Measurements from ENCODE around the gene STX11. TPM values are rescaled to one million over a fixed set of nuclear protein-coding genes. Genes with fewer than 3 reads are reported as not detected.
"Not testable (repeated sequence)": the region's sequence is repeated elsewhere in the genome, so short reads cannot be mapped to it uniquely, and the experiment has no call there.

The STX11 gene
- total and polyA plus RNA-seq, 7 donors, result 3.4 to 5.6 (median 4.3) TPM

DNA sequence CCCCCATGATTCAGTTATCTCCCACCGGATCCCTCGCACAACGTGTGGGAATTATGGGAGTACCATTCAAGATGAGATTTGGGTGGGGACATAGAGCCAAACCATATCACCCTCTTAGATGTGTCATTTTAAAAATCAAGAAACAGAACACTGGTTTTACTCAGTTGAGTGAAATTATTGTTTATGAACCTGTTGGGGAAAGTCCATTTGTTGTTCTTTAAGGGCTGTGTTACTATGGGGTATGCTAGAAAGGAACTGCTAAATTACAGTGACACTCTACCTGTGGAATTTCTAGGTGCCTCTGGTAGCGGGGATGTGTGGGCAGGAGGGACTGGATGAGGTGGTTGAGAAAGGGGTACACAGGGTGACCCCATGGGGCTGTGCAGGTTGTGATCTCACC, 28.9 kb downstream of the STX11 start:
- no peak overlapping the region for H3K27ac ChIP-seq
- no peaks in the 10 kb centered on the region for H3K27me3 ChIP-seq
- no peaks in the 10 kb centered on the region for H3K36me3 ChIP-seq
- H3K4me3 ChIP-seq, result no peak overlapping the region
- H3K9me3 ChIP-seq, result no peaks in the 10 kb centered on the region
- WGBS, 2 donors, result 92% methylated on average over 4 of the region's 4 CpGs
- H3K4me1 ChIP-seq, result no peaks in the 10 kb centered on the region
- no peak for DNase-seq
- intact Hi-C loops (cut with DNase I), result no loop called here
- no peak for TF ChIP-seq EP300 (IDR thresholded peaks at IDR 0.05)
- TF ChIP-seq POLR2A (IDR thresholded peaks at IDR 0.05), result no peak
- no peak for TF ChIP-seq POLR2AphosphoS5 (IDR thresholded peaks at IDR 0.05)
- TF ChIP-seq, protein P1, sequence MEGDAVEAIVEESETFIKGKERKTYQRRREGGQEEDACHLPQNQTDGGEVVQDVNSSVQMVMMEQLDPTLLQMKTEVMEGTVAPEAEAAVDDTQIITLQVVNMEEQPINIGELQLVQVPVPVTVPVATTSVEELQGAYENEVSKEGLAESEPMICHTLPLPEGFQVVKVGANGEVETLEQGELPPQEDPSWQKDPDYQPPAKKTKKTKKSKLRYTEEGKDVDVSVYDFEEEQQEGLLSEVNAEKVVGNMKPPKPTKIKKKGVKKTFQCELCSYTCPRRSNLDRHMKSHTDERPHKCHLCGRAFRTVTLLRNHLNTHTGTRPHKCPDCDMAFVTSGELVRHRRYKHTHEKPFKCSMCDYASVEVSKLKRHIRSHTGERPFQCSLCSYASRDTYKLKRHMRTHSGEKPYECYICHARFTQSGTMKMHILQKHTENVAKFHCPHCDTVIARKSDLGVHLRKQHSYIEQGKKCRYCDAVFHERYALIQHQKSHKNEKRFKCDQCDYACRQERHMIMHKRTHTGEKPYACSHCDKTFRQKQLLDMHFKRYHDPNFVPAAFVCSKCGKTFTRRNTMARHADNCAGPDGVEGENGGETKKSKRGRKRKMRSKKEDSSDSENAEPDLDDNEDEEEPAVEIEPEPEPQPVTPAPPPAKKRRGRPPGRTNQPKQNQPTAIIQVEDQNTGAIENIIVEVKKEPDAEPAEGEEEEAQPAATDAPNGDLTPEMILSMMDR (IDR thresholded peaks at IDR 0.05), result no peak

DNA sequence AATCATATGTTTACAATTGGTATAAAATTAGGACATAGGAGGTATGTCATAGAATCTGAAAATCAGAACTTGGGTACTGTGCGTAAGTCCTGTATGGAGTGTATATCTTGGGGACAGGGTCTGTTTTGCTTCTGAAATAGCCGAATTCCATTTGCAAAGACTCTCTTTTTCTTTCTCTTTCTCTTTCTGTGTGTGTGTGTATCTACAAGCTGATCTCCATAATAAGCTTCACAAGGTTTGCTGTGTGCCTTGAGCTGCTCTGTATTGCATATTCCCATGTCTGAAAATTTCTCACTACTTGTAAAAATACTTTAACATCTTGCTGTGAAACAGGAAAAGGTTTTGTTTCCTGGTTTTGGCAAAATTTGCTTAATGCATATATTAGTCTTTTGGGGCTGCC, 29.5 kb downstream of the STX11 start:
- intact Hi-C loops (cut with DNase I), result no loop called here
- Histone ChIP-seq H3K27ac (no peak overlapping the region), H3K9me3 (no peaks in the 10 kb centered on the region), H3K27me3 (no peaks in the 10 kb centered on the region), H3K4me1 (peaks cover 0 to 2% (median under 1%) of the 10 kb centered on the region in 4 donors), H3K36me3 (no peaks in the 10 kb centered on the region), H3K4me3 (no peak overlapping the region)
- no peak for DNase-seq
- WGBS, 2 donors, result 77 to 88% methylated on average over 2 of the region's 2 CpGs
- TF ChIP-seq EP300 (IDR thresholded peaks at IDR 0.05) (no peak), POLR2AphosphoS5 (IDR thresholded peaks at IDR 0.05) (no peak), POLR2A (IDR thresholded peaks at IDR 0.05) (no peak)
- TF ChIP-seq, protein P1 (IDR thresholded peaks at IDR 0.05), result no peak

- DNase-seq; H3K4me3 ChIP-seq; intact Hi-C loops (cut with DNase I); H3K36me3 ChIP-seq; H3K27ac ChIP-seq; H3K27me3 ChIP-seq; H3K9me3 ChIP-seq; H3K4me1 ChIP-seq: not testable (repeated sequence)
- WGBS, 2 donors, result 57 to 72% methylated on average over 1 of the region's 1 CpG
Observed at GRCh38 chr6:144180354-144180753, 30.0 kb downstream of the STX11 start.

GRCh38 chr6:144181639-144182038, 31.3 kb downstream of the STX11 start:
- intact Hi-C loops (cut with DNase I), result no loop called here

DNA sequence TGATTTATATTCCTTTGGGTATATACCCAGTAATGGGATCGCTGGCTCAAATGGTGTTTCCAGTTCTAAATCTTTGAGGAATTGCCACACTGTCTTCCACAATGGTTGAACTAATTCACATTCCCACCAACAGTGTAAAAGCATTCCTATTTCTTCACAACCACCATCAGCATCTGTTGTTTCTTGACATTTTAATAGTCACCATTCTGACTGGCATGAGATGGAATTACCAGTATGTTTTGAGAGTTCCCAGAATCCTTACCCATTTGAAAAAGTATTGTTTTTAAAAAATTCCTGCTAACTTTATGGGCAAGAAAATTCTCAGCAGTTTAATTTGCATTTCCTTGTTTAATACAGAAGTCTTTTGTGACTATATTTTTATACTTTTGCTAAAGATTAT, 33.9 kb downstream of the STX11 start:
- H3K36me3 ChIP-seq; DNase-seq; H3K27me3 ChIP-seq; H3K4me3 ChIP-seq; H3K9me3 ChIP-seq; H3K27ac ChIP-seq; intact Hi-C loops (cut with DNase I): not testable (repeated sequence)
- H3K4me1 ChIP-seq, result peaks cover 0 to 11% (median 10%) of the 10 kb centered on the region in 4 donors
- WGBS, 2 donors, result 90 to 97% methylated on average over 1 of the region's 1 CpG

More at GRCh38 chr6:144181639-144182038, 31.3 kb downstream of the STX11 start:
- 68 to 83% methylated on average over 2 of the region's 2 CpGs for WGBS, 2 donors
- Histone ChIP-seq H3K9me3 (no peaks in the 10 kb centered on the region), H3K27ac (no peak overlapping the region), H3K4me1 (peaks cover 0 to 11% (median 10%) of the 10 kb centered on the region in 4 donors), H3K4me3 (no peak overlapping the region), H3K36me3 (no peaks in the 10 kb centered on the region), H3K27me3 (no peaks in the 10 kb centered on the region)
- DNase-seq, result no peak
- TF ChIP-seq, protein P1 (IDR thresholded peaks at IDR 0.05), result no peak
- TF ChIP-seq EP300 (IDR thresholded peaks at IDR 0.05) (no peak), POLR2AphosphoS5 (IDR thresholded peaks at IDR 0.05) (no peak), POLR2A (IDR thresholded peaks at IDR 0.05) (no peak)

DNA sequence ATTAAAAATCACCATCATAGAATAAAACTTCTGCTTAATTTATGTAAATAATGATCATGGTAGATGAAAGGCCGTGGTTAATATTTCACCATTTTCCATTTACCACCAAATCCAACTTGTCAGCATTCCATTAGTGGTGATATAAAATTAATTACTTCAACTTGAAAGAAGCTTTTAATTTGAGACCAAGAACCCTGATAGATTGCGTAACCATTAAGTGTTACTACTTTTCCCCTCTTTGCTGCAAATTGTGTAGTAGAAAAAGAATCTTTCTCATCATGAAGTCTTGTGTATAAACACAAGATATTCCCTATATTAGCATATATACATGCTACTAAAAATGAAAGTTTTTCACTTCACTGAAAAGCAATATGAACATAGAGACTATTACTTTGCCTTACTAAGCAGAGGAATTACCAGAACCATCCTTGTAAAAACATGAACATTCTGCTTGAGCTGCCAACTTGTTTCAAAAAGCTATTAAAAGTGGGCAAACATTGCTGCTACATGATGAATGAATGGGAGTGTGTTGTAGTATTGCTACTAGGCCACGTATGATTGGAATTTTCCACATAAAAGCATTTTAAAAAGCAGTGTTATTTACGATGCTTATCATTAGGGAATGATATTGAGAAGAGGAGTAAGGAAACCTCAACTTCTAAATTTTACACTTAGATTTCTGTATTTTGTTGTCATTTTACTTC, 35.0 kb downstream of the STX11 start:
- TF ChIP-seq POLR2A (IDR thresholded peaks at IDR 0.05) (no peak), EP300 (IDR thresholded peaks at IDR 0.05) (no peak), POLR2AphosphoS5 (IDR thresholded peaks at IDR 0.05) (no peak)
- TF ChIP-seq, protein P1 (IDR thresholded peaks at IDR 0.05), result no peak
- H3K27me3 ChIP-seq, result no peaks in the 10 kb centered on the region
- peaks cover 0 to 2% (median 0%) of the 10 kb centered on the region in 4 donors for H3K9me3 ChIP-seq
- H3K4me1 ChIP-seq, result peaks cover 0 to 11% (median 10%) of the 10 kb centered on the region in 4 donors
- no peak overlapping the region for H3K4me3 ChIP-seq
- H3K36me3 ChIP-seq, result no peaks in the 10 kb centered on the region
- WGBS, 2 donors, result 85 to 88% methylated on average over 4 of the region's 4 CpGs
- DNase-seq, result no peak
- no peak overlapping the region for H3K27ac ChIP-seq
- intact Hi-C loops (cut with DNase I), result no loop called here
